SJCRH30 (cell line): ENCODE measurements around the gene DNAAF1. TPM values are rescaled to one million over a fixed set of nuclear protein-coding genes. Genes with fewer than 3 reads are reported as not detected.

Experiments
- DNase-seq, 2 experiments: peaks; one replicate each; pipeline ENCODE4 v3.0.0-alpha.2; 2015 to 2020
- H3K27ac ChIP-seq: fragments of 250-450 bp; sonication (Bioruptor Pico); 2 replicates; pipeline ENCODE4 v1.5.1; 2020; ENCODE audit warnings: mild to moderate bottlenecking, moderate library complexity
- H3K27me3 ChIP-seq: fragments of 250-450 bp; sonication (Bioruptor Pico); 2 replicates; pipeline ENCODE4 v1.5.1; 2020; ENCODE audit warnings: mild to moderate bottlenecking, moderate library complexity
- H3K36me3 ChIP-seq: fragments of 250-450 bp; sonication (Bioruptor Pico); 2 replicates; pipeline ENCODE4 v1.5.1; 2020; ENCODE audit warnings: mild to moderate bottlenecking, moderate library complexity
- H3K4me1 ChIP-seq: fragments of 250-450 bp; sonication (Bioruptor Pico); 2 replicates; pipeline ENCODE4 v1.5.1; 2020; ENCODE audit warnings: mild to moderate bottlenecking, moderate library complexity
- H3K4me3 ChIP-seq: fragments of 250-450 bp; sonication (Bioruptor Pico); 2 replicates; pipeline ENCODE4 v1.5.1; 2020; ENCODE audit warnings: mild to moderate bottlenecking, moderate library complexity
- H3K9me3 ChIP-seq: fragments of 250-450 bp; sonication (Bioruptor Pico); replicated peaks from 2 replicates; pipeline ENCODE4 v1.5.1; 2020; ENCODE audit warnings: mild to moderate bottlenecking, moderate library complexity
- total RNA-seq: library from RNA; depleted of rRNA; stranded (reverse); fragments of >200 nt; shearing (Covaris generic); gene quantifications from 2 replicates; pipeline ENCODE4 v1.2.3, GENCODE V29; 2014

The DNAAF1 gene
- total RNA-seq, 1 experiment from 2014 or later, result 0.18 TPM

DNA sequence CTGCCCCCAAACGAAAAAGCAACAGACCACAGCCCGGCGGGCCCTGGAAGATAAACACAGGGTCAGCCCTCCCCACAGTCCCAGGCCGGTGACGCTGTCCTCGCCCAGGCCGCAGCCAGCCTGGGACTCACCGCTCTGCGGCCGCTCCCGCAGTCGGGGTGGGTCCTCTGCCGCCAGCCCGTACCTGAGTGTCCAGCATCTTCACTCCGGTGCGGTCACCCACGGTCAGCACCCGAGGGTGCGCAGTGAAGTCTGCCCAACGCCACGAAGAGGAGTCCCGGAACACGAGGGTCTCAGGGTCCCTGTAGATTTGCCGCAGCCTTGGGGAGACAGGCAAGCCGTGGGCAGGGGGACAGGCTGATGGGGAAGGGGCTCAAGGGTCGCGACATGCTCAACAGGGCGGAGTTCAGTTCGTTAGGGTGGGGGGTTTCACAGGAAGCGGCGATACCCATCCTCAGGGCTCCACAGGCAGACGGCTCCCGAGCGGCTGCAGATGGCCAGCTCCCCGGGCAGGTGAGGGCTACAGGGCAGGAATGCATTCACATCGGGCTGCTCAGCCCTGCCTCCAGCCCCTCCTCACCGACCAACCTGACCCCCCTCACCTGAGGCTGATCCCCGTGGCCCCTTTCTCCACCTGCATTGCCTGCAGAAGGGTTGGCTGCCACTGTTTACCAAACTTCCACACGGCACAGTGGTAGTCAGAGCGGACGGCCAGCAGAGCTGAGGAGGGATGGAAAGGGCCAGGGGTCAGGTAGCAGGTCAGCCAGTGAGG is 36.2 kb downstream of the DNAAF1 start:
- no peaks in the 10 kb centered on the region for H3K4me1 ChIP-seq
- H3K27me3 ChIP-seq, result no peaks in the 10 kb centered on the region
- no peak overlapping the region for H3K27ac ChIP-seq
- H3K36me3 ChIP-seq, result peaks cover 3% of the 10 kb centered on the region; the same call in 1 of the 2 replicates
- H3K4me3 ChIP-seq, result no peak overlapping the region
- no peaks in the 10 kb centered on the region for H3K9me3 ChIP-seq
- DNase-seq, result no peak

DNA sequence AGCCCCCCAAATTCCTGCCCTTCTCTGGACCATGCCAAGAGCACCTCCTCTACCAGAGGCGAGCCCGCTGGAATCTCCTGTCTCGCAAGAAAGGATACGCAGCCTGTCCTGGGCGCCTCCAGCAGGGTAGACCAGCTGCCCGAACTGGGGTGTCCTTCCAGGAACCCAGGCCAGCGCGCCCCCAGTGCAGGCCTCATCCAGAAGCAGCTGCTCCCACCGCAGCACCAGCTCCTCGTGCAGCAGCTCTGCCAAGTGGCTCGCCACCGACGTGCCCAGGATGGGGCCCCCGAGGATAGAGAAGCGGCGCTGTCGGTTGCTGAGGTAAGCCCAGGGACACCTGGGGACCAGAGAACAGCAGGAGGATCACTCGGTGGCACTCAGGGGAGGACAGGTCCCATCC is 37.0 kb downstream of the DNAAF1 start:
- Histone ChIP-seq H3K27ac (no peak overlapping the region), H3K4me3 (no peak overlapping the region), H3K4me1 (no peaks in the 10 kb centered on the region), H3K27me3 (no peaks in the 10 kb centered on the region), H3K9me3 (no peaks in the 10 kb centered on the region), H3K36me3 (peaks cover 3% of the 10 kb centered on the region; the same call in 1 of the 2 replicates)
- DNase-seq, result no peak

DNA sequence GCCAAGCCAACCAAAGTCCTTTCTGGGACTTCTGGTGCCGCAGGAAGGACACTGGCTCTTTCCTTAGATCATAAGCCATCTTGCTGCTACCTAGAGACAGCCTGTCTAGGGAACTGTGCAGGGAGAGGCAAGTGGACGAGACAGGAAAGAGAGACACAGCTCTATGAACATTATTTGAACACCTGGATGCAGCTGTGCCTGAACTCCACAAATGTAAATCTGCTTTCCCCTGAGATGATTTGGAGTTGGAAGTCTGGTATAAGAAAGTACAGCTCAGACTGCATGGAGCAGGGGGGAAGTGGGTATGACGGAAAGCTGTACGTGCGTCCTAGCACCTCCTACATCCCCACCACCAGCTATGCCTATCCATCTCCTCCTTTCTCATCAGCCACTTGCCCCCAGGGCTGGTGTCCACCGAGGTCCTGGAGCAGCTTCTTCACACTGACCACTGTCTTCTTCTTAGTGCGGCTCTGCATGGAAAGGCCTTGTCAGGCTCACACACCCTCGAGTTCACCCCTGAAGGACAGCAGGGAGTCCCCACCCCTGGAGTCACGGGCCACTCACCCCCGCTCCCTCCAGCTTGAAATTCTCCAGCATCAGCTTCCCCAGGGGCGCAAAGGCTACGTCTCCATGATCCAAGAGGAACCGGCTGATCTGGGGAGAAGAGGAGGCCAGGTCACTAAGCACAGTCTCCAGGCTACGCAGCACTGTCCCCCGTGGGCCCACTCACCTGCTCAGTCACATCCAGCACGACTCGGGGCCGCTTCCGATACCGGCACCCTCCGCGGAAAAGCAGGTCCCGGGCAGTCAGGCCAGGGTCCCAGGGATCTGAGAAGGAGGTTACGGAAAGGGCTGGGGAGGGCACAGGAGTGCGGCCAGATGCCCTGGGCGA is 37.8 kb downstream of the DNAAF1 start:
- no peak overlapping the region for H3K4me3 ChIP-seq
- no peak overlapping the region for H3K27ac ChIP-seq
- DNase-seq, result no peak
- H3K27me3 ChIP-seq, result no peaks in the 10 kb centered on the region
- no peaks in the 10 kb centered on the region for H3K9me3 ChIP-seq
- H3K4me1 ChIP-seq, result no peaks in the 10 kb centered on the region
- H3K36me3 ChIP-seq, result peaks cover under 1% of the 10 kb centered on the region; the same call in 1 of the 2 replicates

DNA sequence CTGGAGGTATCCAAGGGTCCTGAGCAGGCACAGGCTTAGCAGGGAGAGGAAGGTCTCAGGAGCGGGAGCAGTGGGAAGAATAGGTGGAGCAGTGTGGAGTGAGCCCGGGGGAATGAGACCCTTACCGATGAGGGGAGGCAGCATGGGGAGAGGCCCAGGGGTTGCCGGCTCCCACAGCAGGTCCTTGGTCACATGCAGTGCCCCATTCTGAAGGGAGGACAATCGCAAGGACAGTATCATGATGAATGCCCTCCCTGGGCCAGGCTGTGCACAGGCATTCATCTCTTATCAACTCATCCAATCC is 38.4 kb downstream of the DNAAF1 start:
- Histone ChIP-seq H3K9me3 (no peaks in the 10 kb centered on the region), H3K36me3 (no peaks in the 10 kb centered on the region), H3K27ac (no peak overlapping the region), H3K27me3 (no peaks in the 10 kb centered on the region), H3K4me1 (no peaks in the 10 kb centered on the region), H3K4me3 (no peak overlapping the region)
- no peak for DNase-seq

DNA sequence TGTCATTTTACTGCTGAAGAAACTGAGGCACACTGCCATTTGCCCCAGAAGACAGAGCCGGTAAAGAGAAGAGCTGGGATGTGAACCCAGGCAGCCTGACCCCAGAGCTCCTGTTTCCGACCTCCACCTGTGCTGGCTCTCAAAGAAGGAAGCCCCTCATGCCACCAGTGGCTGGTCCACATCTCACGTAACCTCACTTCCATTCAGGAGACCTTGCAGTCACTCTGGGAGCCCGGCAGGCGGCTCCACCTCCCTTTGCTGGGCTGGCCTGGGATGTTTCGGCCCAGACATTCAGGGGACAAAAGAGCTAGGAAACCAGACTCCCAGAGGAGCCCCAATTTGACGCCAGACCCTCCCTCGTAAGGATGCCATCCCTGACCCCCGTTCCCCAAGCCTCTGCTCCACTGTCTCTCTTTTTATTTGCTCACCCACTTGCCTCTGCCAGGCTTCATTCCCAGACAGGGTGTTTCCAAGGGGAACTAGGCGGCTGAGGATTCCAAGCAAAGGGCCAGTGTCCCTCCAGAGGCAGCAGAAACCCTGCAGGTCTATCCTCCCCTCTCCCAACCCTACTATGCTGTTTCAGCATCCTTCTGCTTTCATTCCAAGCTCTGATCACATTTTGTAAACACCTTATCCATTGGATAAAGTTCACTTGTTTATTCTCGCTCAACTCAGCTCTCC is 38.9 kb downstream of the DNAAF1 start:
- Histone ChIP-seq H3K4me3 (no peak overlapping the region), H3K36me3 (no peaks in the 10 kb centered on the region), H3K4me1 (no peaks in the 10 kb centered on the region)

DNA sequence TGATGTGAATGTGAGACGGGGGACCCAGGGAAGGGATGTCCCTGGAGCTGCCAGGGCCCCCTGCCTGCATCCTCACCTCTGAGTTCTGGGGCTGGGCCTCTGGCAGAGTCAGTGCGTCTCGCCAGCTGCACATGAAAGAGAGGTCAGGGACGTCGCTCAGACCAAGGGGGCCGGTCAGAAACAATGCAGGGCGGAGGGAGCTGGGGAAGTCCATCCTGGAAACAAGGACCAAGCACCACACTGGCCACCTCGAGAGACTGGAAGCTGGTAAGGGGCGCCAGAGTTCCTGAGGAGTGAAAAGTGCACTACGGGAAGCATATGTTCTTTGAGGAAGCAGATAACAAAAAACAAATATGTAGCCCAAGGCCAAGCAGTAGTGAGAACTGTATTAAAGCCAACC is 39.7 kb downstream of the DNAAF1 start:
- Histone ChIP-seq H3K27ac (no peak overlapping the region), H3K4me1 (peaks cover 2% of the 10 kb centered on the region; the same call in 1 of the 2 replicates), H3K27me3 (no peaks in the 10 kb centered on the region), H3K9me3 (no peaks in the 10 kb centered on the region), H3K4me3 (no peak overlapping the region), H3K36me3 (no peaks in the 10 kb centered on the region)
- no peak for DNase-seq

More for the DNA sequence above, 38.9 kb downstream of the DNAAF1 start:
- Histone ChIP-seq H3K9me3 (no peaks in the 10 kb centered on the region), H3K27ac (no peak overlapping the region), H3K27me3 (no peaks in the 10 kb centered on the region)
- no peak for DNase-seq

DNA sequence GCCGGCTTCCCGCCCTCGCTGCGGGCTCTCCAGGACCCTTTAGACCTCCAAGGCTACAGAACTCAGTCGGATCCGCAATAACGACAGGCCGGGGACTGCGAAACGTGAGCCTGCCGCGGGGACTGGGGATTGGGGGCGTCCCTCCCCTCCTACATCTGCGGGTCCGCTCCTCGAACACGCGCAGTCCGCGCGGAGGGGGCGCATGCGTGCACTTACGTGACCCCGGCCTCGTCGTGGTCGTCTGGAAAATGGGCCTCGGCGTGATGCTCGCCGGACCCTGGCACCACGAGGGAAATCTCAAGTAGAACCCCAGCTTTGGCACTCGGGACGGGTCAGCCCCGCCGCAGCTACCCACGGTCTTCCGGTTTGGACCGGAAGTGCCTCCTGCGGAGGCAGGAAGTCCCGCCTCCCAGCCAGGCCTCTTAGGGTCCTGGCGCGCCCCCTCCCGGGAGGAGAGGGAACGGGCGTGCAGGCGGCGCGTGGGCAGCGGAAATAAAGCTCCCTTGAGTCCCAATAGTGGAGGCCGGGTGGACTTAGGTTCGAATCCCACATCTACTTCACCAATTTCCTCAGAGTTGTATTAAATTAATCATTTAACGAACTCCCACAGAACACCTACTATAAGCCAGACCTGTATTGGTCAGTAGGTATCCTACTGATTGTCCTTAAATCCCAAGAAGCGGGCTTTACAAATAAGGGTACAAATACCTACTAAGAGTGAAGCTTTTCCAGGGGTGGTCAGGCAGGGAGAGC is 41.8 kb downstream of the DNAAF1 start, which contains the start of gene TAF1C:
TAF1C (minus strand) TSS at position 373 of the 753 bp plus-strand sequence. CDS start 2,069 bp downstream, outside the sequence.
- H3K9me3 ChIP-seq, result no peaks in the 10 kb centered on the region
- H3K4me1 ChIP-seq, result peaks cover 3% of the 10 kb centered on the region; the same call in 1 of the 2 replicates
- DNase-seq, result peak; percentile 77 to 91
- H3K36me3 ChIP-seq, result no peaks in the 10 kb centered on the region
- H3K4me3 ChIP-seq, result peak within 1 kb of the TSS; percentile 79
- H3K27ac ChIP-seq, result peak within 1 kb of the TSS; percentile 29
- no peaks in the 10 kb centered on the region for H3K27me3 ChIP-seq

DNA sequence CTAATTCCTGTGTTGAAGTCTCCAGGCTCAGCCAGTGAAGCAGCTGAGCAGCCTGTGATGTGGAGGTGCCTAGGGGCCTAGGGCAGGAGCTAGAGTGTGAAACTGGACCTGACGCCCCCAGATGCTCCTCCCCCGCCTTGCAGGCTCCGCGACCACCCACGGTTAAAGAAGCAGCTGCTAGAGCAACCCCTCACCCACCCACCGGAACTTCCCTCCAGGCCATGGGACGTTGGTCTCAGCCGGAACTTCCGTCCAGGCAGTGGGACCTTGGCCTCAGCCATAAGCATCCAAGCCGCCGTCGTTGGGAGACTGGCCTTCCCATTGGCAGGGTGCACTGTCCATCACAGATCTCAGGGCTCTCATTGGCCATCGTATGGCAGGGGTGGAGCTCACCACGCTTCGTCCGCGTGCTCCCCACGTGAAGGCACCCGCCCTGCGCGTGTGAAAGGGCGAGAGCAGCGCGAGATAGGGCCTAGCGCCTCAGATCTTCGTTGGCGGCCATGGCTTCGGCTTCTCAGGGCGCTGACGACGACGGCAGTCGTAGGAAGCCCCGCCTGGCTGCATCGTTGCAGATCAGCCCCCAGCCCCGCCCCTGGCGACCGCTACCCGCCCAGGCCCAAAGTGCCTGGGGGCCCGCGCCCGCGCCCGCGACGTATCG is 45.8 kb downstream of the DNAAF1 start, which contains the start of gene ADAD2:
ADAD2 (plus strand) TSS at position 427 of the 658 bp plus-strand sequence; CDS start at position 501, 74 bp downstream.
- peak; percentile 58 to 68 for DNase-seq
- no peaks in the 10 kb centered on the region for H3K27me3 ChIP-seq
- peaks cover 3% of the 10 kb centered on the region; the same call in 1 of the 2 replicates for H3K4me1 ChIP-seq
- no peaks in the 10 kb centered on the region for H3K9me3 ChIP-seq
- no peak within 1 kb of the TSS for H3K27ac ChIP-seq
- no peak within 1 kb of the TSS for H3K4me3 ChIP-seq
- no peaks in the 10 kb centered on the region for H3K36me3 ChIP-seq

DNA sequence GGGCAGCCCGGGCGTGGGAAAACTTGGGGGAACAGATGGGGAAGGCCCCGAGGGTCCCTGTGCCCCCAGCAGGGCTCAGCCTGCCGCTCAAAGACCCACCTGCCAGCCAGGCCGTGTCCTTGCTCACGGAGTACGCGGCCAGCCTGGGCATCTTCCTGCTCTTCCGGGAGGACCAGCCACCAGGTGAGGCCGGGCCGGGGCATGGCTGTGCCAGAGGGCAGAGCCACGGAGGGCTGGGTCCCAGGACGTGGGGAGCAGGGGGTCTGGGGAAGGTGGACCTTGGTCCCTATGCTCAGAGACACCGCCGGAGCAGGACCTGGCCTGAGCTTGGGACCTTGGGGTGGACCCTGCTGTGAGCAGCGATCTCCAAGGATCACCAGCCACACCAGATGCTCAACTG is 46.4 kb downstream of the DNAAF1 start:
- Histone ChIP-seq H3K4me1 (peaks cover 3% of the 10 kb centered on the region; the same call in 1 of the 2 replicates), H3K9me3 (no peaks in the 10 kb centered on the region), H3K27me3 (no peaks in the 10 kb centered on the region), H3K27ac (no peak overlapping the region), H3K36me3 (no peaks in the 10 kb centered on the region), H3K4me3 (no peak overlapping the region)
- DNase-seq, result no peak

DNA sequence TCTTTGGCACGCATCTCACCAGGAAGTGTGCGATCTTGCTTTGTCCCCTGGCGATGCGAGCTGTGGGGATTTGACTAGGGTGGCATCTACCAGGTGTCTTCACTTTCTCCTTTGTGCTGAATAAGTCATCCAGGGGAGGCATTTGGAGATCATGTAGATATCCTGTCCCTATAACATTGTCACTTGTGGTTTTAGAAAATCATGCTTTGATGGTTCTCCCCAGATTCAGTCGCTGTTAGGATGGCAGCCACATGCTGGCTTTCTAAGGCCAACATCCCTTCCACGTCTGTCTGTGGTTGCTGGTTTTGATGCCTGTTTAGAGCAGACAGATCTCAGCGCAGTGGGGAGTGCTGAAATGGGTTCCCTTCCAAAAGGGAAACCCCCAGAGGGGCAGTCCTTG is 48.4 kb downstream of the DNAAF1 start:
- no peak for DNase-seq
- H3K4me3 ChIP-seq, result no peak overlapping the region
- H3K27me3 ChIP-seq, result no peaks in the 10 kb centered on the region
- no peaks in the 10 kb centered on the region for H3K9me3 ChIP-seq
- no peak overlapping the region for H3K27ac ChIP-seq
- no peaks in the 10 kb centered on the region for H3K36me3 ChIP-seq
- peaks cover 3% of the 10 kb centered on the region; the same call in 1 of the 2 replicates for H3K4me1 ChIP-seq

DNA sequence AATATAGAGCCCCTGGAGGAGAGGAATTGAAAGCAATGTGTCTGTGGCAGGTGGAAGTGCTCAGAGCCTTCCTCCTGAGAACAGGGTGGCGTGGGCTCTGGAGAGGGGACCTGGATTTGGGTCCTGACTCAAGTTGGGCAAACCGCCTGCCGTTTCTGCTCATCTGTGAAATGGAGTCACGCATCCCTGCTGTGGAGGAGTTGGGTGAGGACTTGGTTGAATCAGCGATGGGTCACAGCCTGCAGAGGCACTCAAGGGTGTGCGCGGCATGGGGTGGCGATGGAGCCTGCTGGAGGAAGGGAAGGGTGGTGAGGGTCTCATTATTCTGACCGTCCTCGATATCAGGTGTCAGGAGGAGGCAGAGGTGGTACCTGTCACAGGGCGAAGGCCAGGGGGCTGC is 48.9 kb downstream of the DNAAF1 start:
- Histone ChIP-seq H3K36me3 (no peaks in the 10 kb centered on the region), H3K27me3 (no peaks in the 10 kb centered on the region), H3K4me1 (peaks cover 3% of the 10 kb centered on the region; the same call in 1 of the 2 replicates), H3K9me3 (no peaks in the 10 kb centered on the region), H3K4me3 (no peak overlapping the region), H3K27ac (no peak overlapping the region)
- DNase-seq, result no peak

DNA sequence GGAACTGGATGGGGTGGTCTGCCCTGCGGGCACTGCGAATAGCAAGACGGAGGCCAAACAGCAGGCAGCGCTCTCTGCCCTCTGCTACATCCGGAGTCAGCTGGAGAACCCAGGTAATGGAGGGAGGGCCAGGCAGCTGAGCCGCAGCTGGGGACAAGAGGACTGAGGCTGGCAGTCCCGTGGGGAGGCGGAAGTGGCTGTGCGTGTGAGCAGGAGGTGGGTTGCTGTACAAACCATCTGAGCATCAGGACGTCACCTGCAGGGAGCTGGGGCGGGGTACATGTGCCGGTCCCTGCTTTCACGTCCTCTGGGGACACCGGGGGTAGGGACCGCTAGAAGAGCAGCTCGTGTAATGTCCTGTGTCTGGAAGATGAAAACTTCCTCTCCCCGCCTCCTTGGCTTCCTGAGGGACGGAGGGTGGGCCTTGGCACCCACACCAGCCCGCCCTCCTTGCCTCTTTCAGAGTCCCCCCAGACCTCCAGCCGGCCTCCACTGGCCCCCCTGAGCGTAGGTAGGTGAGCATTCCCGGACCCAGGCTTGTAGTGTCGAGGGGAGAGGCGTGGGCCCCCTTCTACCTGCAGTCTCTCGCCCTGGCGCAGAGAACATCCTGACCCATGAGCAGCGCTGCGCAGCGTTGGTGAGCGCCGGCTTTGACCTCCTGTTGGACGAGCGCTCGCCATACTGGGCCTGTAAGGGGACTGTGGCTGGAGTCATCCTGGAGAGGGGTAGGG is 49.5 kb downstream of the DNAAF1 start:
- no peak for DNase-seq
- no peaks in the 10 kb centered on the region for H3K36me3 ChIP-seq
- H3K4me1 ChIP-seq, result peaks cover 2% of the 10 kb centered on the region; the same call in 1 of the 2 replicates
- no peaks in the 10 kb centered on the region for H3K27me3 ChIP-seq
- no peak overlapping the region for H3K27ac ChIP-seq
- no peaks in the 10 kb centered on the region for H3K9me3 ChIP-seq
- H3K4me3 ChIP-seq, result no peak overlapping the region
